ENCODE data around the gene LIMCH1. TPM values are rescaled to one million over a fixed set of nuclear protein-coding genes. Genes with fewer than 3 reads are reported as not detected.

Gene LIMCH1
- total and polyA plus RNA-seq, 11 donors: 50.9 to 345 (median 233) TPM

DNA sequence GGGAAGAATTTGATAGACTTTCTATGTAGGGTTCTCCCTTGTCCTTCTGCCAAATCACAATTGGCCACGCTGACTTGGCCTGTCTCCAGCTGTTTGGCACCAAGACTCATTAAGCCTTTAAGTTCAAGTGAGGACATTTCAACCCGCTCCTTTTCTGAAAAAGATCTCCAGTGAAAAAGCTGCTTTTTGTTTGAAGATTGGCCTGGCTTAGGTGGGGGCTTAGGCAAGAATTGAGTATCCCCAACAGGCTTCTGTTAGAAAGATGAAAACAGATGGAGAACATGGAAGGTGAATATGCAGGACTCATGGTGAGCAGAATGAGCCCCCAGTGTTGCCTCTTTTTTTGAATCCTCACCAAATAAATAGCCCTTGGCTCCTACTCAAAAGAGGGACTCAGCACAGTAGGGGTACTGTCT lies 28.5 kb upstream of the LIMCH1 start:
- intact Hi-C loops (cut with DNase I): loop anchor here in 1 of 10 donors (10.0 kb wide), 1 partner anchor 55 kb away; no protein-coding TSS in a partner anchor
- DNase-seq: peak in 4 of 5 donors; percentile 44 to 61 (median 50)
- no peaks in the 10 kb centered on the region for H3K9me3 ChIP-seq
- no peaks in the 10 kb centered on the region for H3K36me3 ChIP-seq
- peak in 3 of 4 donors; percentile 25 to 29 (median 27) for ATAC-seq
- 26 to 35% (median 33%) methylated on average over 2 of the region's 2 CpGs for WGBS, 4 donors
- TF ChIP-seq CTCF (IDR thresholded peaks at IDR 0.05): no peak
- no peak overlapping the region for H3K4me3 ChIP-seq
- no peaks in the 10 kb centered on the region for H3K27me3 ChIP-seq
- H3K4me1 ChIP-seq: peaks cover 0 to 52% (median 28%) of the 10 kb centered on the region in 12 donors
- peak overlapping the region in 1 of 12 donors; percentile 12 for H3K27ac ChIP-seq

GRCh38 chr4:41510179-41510578 lies 27.8 kb upstream of the LIMCH1 start:
- WGBS, 4 donors: 93 to 100% (median 98%) methylated on average over 1 of the region's 1 CpG

DNA sequence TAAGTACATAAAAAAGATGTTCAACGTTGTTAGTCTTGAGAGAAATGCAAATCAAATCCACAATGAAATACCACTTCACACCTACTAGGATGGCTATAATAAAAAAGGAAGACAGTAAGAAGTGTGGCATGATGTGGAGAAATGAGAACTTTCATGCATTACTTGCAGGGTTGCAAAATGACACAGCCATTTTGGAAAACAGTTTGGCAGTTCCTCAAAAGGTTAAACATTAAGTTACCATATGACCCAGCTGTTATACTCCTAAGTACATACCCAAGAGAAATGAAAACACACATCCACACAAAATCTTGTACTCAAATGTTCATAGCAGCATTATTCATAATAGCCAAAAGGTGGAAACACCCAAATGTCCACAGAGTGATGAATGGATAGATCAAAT lies 25.8 kb upstream of the LIMCH1 start:
- Histone ChIP-seq H3K27ac (peak overlapping the region in 1 of 12 donors; percentile 59), H3K27me3 (no peaks in the 10 kb centered on the region), H3K4me3 (no peak overlapping the region), H3K9me3 (no peaks in the 10 kb centered on the region), H3K36me3 (no peaks in the 10 kb centered on the region), H3K4me1 (peaks cover 0 to 58% (median 17%) of the 10 kb centered on the region in 12 donors)
- DNase-seq (no peak), ATAC-seq (no peak)
- WGBS, 4 donors: 85 to 92% (median 89%) methylated on average over 1 of the region's 1 CpG
- no peak for TF ChIP-seq POLR2A (IDR thresholded peaks at IDR 0.05)
- no peak for TF ChIP-seq CTCF (IDR thresholded peaks at IDR 0.05)
- intact Hi-C loops (cut with DNase I): no loop called here

More at GRCh38 chr4:41510179-41510578, 27.8 kb upstream of the LIMCH1 start:
- H3K9me3 ChIP-seq: no peaks in the 10 kb centered on the region
- H3K36me3 ChIP-seq: no peaks in the 10 kb centered on the region
- H3K4me3 ChIP-seq: no peak overlapping the region
- ATAC-seq (no peak), DNase-seq (no peak)
- TF ChIP-seq POLR2A (IDR thresholded peaks at IDR 0.05) (no peak), CTCF (IDR thresholded peaks at IDR 0.05) (no peak)
- intact Hi-C loops (cut with DNase I): no loop called here
- H3K27ac ChIP-seq: no peak overlapping the region
- H3K27me3 ChIP-seq: no peaks in the 10 kb centered on the region
- H3K4me1 ChIP-seq: peaks cover 0 to 56% (median 24%) of the 10 kb centered on the region in 12 donors

DNA sequence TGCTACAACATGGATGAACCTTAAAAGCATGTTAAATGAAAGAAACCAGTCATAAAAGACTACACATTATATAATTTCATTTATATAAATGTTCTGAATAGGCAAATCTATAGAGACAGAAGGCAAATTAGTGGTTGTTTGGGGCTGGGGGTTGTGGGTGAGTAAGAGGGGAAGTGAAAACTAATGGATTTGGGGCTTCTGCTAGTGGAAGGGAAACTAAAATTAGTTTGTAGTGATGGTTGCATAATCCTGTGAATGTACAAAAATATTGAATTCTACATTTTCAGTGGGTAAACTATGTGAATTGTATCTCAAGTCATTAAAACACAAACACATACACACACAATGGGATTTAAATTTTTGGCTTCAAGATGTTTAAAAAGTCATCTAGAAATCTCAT lies 25.4 kb upstream of the LIMCH1 start:
- Histone ChIP-seq H3K36me3 (no peaks in the 10 kb centered on the region), H3K27ac (peak overlapping the region in 1 of 12 donors; percentile 59), H3K4me1 (peaks cover 0 to 53% (median 17%) of the 10 kb centered on the region in 12 donors), H3K9me3 (no peaks in the 10 kb centered on the region), H3K4me3 (no peak overlapping the region), H3K27me3 (no peaks in the 10 kb centered on the region)
- intact Hi-C loops (cut with DNase I): no loop called here
- no peak for TF ChIP-seq POLR2A (IDR thresholded peaks at IDR 0.05)
- no peak for TF ChIP-seq CTCF (IDR thresholded peaks at IDR 0.05)
- DNase-seq (no peak), ATAC-seq (no peak)
